ENCODE results near the gene IL17RE.

GRCh38 chr3:9949626-9950025 lies 47.0 kb downstream of the IL17RE start:
- TF ChIP-seq CTCF (conservative IDR thresholded peaks at IDR 0.05 in 1 of 2, IDR thresholded peaks at IDR 0.05 in 1 of 2; ENCODE audit: low read depth in 1 of 2, low read length in 2 of 2) (no peak), EZH2 (IDR thresholded peaks at IDR 0.05; ENCODE audit: low read length, missing control alignments) (no peak)

Data from fibroblast of lung (primary cell).